DMS79 treated with DMSO at 0.1 percent for 48 hours (cell line): ENCODE data around the gene ZNF138.

Source experiments
- DNase-seq: peaks from one replicate; lab custom pipeline; 2025; lab: John Stamatoyannopoulos, UW

Gene ZNF138

GRCh38 chr7:64875658-64876406 is 81.6 kb downstream of the ZNF138 start:
- DNase-seq: no peak

- DNase-seq: peak; percentile 64
Observed at GRCh38 chr7:64876792-64877713, 82.8 kb downstream of the ZNF138 start.

- no peak for DNase-seq
Observed at GRCh38 chr7:64877714-64878610, 83.7 kb downstream of the ZNF138 start.

GRCh38 chr7:64878684-64879083 is 84.5 kb downstream of the ZNF138 start:
- no peak for DNase-seq

- no peak for DNase-seq
Observed at GRCh38 chr7:64879086-64879730, 85.0 kb downstream of the ZNF138 start.

- DNase-seq: no peak
Observed at GRCh38 chr7:64879800-64880199, 85.6 kb downstream of the ZNF138 start.

- no peak for DNase-seq
Observed at GRCh38 chr7:64880322-64881297, 86.4 kb downstream of the ZNF138 start.

- DNase-seq: no peak
Observed at GRCh38 chr7:64881461-64882287, 87.4 kb downstream of the ZNF138 start.

- no peak for DNase-seq
Observed at GRCh38 chr7:64882341-64883112, 88.3 kb downstream of the ZNF138 start.
